ENCODE data around the gene IL12RB1. TPM values are rescaled to one million over a fixed set of nuclear protein-coding genes. Genes with fewer than 3 reads are reported as not detected.

IL12RB1 gene
- total and polyA plus RNA-seq, 8 donors = 0.18 to 9.3 (median 0.77) TPM; not detected in 4

- H3K4me3 ChIP-seq = no peak overlapping the region
- no peak for TF ChIP-seq EP300 (IDR thresholded peaks at IDR 0.05)
- TF ChIP-seq CTCF (IDR thresholded peaks at IDR 0.05) = no peak
- no peak for TF ChIP-seq POLR2AphosphoS5 (IDR thresholded peaks at IDR 0.05)
- TF ChIP-seq POLR2A (IDR thresholded peaks at IDR 0.05) = no peak
- no peak for DNase-seq
- H3K36me3 ChIP-seq = no peaks in the 10 kb centered on the region
- intact Hi-C loops (cut with DNase I; ENCODE audit: low total_unique reads) = no loop called here
- peaks cover 0 to 9% (median 5%) of the 10 kb centered on the region in 3 donors for H3K27me3 ChIP-seq
- no peaks in the 10 kb centered on the region for H3K9me3 ChIP-seq
- WGBS, 5 donors = 66 to 77% (median 74%) methylated on average over 5 to 6 of the region's 6 CpGs
- H3K27ac ChIP-seq = no peak overlapping the region
- H3K4me1 ChIP-seq = peaks cover 10 to 40% (median 15%) of the 10 kb centered on the region in 4 donors
Measured at GRCh38 chr19:18093439-18094161, 6.9 kb upstream of the IL12RB1 start.

GRCh38 chr19:18091217-18091608 lies 4.5 kb upstream of the IL12RB1 start:
- Histone ChIP-seq H3K27ac (peak overlapping the region; percentile 44 to 83 (median 74)), H3K9me3 (no peaks in the 10 kb centered on the region), H3K4me3 (no peak overlapping the region), H3K4me1 (peaks cover 0 to 41% (median 0%) of the 10 kb centered on the region in 4 donors), H3K36me3 (no peaks in the 10 kb centered on the region), H3K27me3 (no peaks in the 10 kb centered on the region)
- DNase-seq = peak; percentile 61 to 69
- 34 to 48% (median 37%) methylated on average over 12 of the region's 12 CpGs for WGBS, 5 donors
- intact Hi-C loops (cut with DNase I; ENCODE audit: low total_unique reads) = no loop called here
- TF ChIP-seq POLR2A (IDR thresholded peaks at IDR 0.05) = no peak
- TF ChIP-seq EP300 (IDR thresholded peaks at IDR 0.05) = no peak
- TF ChIP-seq CTCF (IDR thresholded peaks at IDR 0.05) = no peak
- peak in 1 of 3 donors; percentile 30 for TF ChIP-seq POLR2AphosphoS5 (IDR thresholded peaks at IDR 0.05)

- 69 to 82% (median 71%) methylated on average over 10 to 12 of the region's 12 CpGs for WGBS, 5 donors
Measured at GRCh38 chr19:18090545-18091216, 3.9 kb upstream of the IL12RB1 start.

More at GRCh38 chr19:18090545-18091216, 3.9 kb upstream of the IL12RB1 start:
- intact Hi-C loops (cut with DNase I; ENCODE audit: low total_unique reads) = no loop called here
- Histone ChIP-seq H3K36me3 (no peaks in the 10 kb centered on the region), H3K9me3 (no peaks in the 10 kb centered on the region), H3K27ac (peak overlapping the region; percentile 44 to 83 (median 74)), H3K4me1 (peaks cover 0 to 41% (median 0%) of the 10 kb centered on the region in 4 donors), H3K4me3 (no peak overlapping the region), H3K27me3 (no peaks in the 10 kb centered on the region)
- TF ChIP-seq POLR2A (IDR thresholded peaks at IDR 0.05) (no peak), POLR2AphosphoS5 (IDR thresholded peaks at IDR 0.05) (no peak), CTCF (IDR thresholded peaks at IDR 0.05) (no peak), EP300 (IDR thresholded peaks at IDR 0.05) (no peak)
- DNase-seq = no peak

All from stomach (tissue), 9 donors.